SK-N-SH (cell line): Measurements from ENCODE around the gene SLCO3A1. TPM values are rescaled to one million over a fixed set of nuclear protein-coding genes. Genes with fewer than 3 reads are reported as not detected.

ENCODE experiments used
- CTCF ChIA-PET: fragments of 300-600, 350-600 bp; formaldehyde crosslinking; extraction: SDS; loops from one replicate; lab custom pipeline; 2021; lab: Yijun Ruan, JAX
- POLR2A ChIA-PET: fragments of 350-600 bp; sonication (Branson Sonifier 250); formaldehyde crosslinking; extraction: SDS; loops from one replicate; lab custom pipeline; 2020; ENCODE audit warnings: antibody characterized with exemption, inconsistent platforms; lab: Yijun Ruan, JAX
- DNase-seq: peaks from one replicate; pipeline ENCODE4 v3.0.0; 2012
- H2AFZ ChIP-seq: fragments of 200-600 bp; sonication (generic); 2 replicates; pipeline ENCODE4 v1.8.1; 2016; ENCODE audit warnings: antibody characterized with exemption, mild to moderate bottlenecking, low read depth
- H3F3A ChIP-seq: fragments of 200-600 bp; sonication (generic); replicated peaks from 2 replicates; pipeline ENCODE3; 2016; ENCODE audit warnings: antibody characterized with exemption, mild to moderate bottlenecking; ENCODE audit not compliant: insufficient read depth
- H3K27ac ChIP-seq, 2 experiments: fragments of 200-500 bp in 1 of 2; fragments of 200-600 bp in 1 of 2; sonication (Bioruptor generic) in 1 of 2; sonication (generic), shearing (Covaris generic) in 1 of 2; 2 replicates each; pipeline versions ENCODE4 v1.5.1 to v1.6.1; 2014 to 2016; ENCODE audit warnings: low read depth in 2 of 2, inconsistent platforms in 1 of 2, low read length in 1 of 2, mild to moderate bottlenecking in 1 of 2, mixed read lengths in 1 of 2
- H3K27me3 ChIP-seq: fragments of 200-600 bp; sonication (generic), shearing (Covaris generic); 2 replicates; pipeline ENCODE4 v1.6.1; 2016; ENCODE audit warnings: mixed run types; ENCODE audit not compliant: insufficient read depth
- H3K36me3 ChIP-seq, 2 experiments: fragments of 200-500 bp in 1 of 2; fragments of 200-600 bp in 1 of 2; sonication (Bioruptor generic) in 1 of 2; sonication (generic) in 1 of 2; replicated peaks in 1 of 2; 2 replicates each; pipeline versions ENCODE3 to v1.5.1; 2014 to 2016; ENCODE audit warnings: low read length in 1 of 2, mild to moderate bottlenecking in 1 of 2; ENCODE audit not compliant: insufficient read depth in 2 of 2, control insufficient read depth in 1 of 2
- H3K4me1 ChIP-seq, 2 experiments: fragments of 200-500 bp in 1 of 2; fragments of 200-600 bp in 1 of 2; sonication (Bioruptor generic) in 1 of 2; sonication (generic), shearing (Covaris generic) in 1 of 2; 2 replicates each; pipeline versions ENCODE4 v1.5.1 to v1.6.1; 2014 to 2016; ENCODE audit warnings: low read depth in 1 of 2, low read length in 1 of 2, mixed run types in 1 of 2; ENCODE audit not compliant: insufficient read depth in 2 of 2, control insufficient read depth in 1 of 2
- H3K4me2 ChIP-seq: fragments of 200-600 bp; sonication (generic), shearing (Covaris generic); 2 replicates; pipeline ENCODE4 v1.6.1; 2017; ENCODE audit warnings: mixed run types
- H3K4me3 ChIP-seq, 2 experiments: fragments of 200-500 bp in 1 of 2; fragments of 200-600 bp in 1 of 2; sonication (Bioruptor generic) in 1 of 2; sonication (generic), shearing (Covaris generic) in 1 of 2; 2 replicates each; pipeline versions ENCODE4 v1.5.1 to v1.8.1; 2014 to 2016; ENCODE audit warnings: low read depth in 2 of 2, inconsistent platforms in 1 of 2, low read length in 1 of 2, mild to moderate bottlenecking in 1 of 2, mixed read lengths in 1 of 2, moderate library complexity in 1 of 2
- H3K79me2 ChIP-seq: fragments of 200-600 bp; sonication (generic); 2 replicates; pipeline ENCODE4 v1.8.1; 2017; ENCODE audit warnings: mild to moderate bottlenecking; ENCODE audit not compliant: insufficient read depth
- H3K9ac ChIP-seq: fragments of 200-600 bp; sonication (generic); 2 replicates; pipeline ENCODE4 v1.6.1; 2017; ENCODE audit warnings: mixed run types
- H3K9me2 ChIP-seq: fragments of 200-600 bp; sonication (generic); 2 replicates; pipeline ENCODE4 v1.6.1; 2017; ENCODE audit warnings: mixed run types
- H3K9me3 ChIP-seq: fragments of 200-600 bp; sonication (generic); 2 replicates; pipeline ENCODE4 v1.6.1; 2017; ENCODE audit warnings: mixed run types, mild to moderate bottlenecking, moderate library complexity
- H4K20me1 ChIP-seq: fragments of 200-600 bp; sonication (generic); 2 replicates; pipeline ENCODE4 v1.6.1; 2017; ENCODE audit warnings: mild to moderate bottlenecking, mixed run types; ENCODE audit not compliant: insufficient read depth
- CHD2 ChIP-seq: fragments of 150-350 bp; IDR thresholded peaks from 2 replicates; pipeline ENCODE4 v1.6.1; 2018; ENCODE audit warnings: low read length; ENCODE audit not compliant: partially characterized antibody
- ELF1 ChIP-seq: IDR thresholded peaks from 2 replicates; pipeline ENCODE4 v1.4.0; 2012
- EP300 ChIP-seq, 2 experiments: IDR thresholded peaks; 2 replicates each; pipeline versions ENCODE4 v1.4.0 to v1.6.1; 2012; ENCODE audit warnings: borderline replicate concordance in 1 of 2, low read depth in 1 of 2, low read length in 1 of 2
- FOSL2 ChIP-seq: IDR thresholded peaks from 2 replicates; pipeline ENCODE4 v1.4.0; 2012; ENCODE audit warnings: low read depth, mild to moderate bottlenecking, moderate library complexity, borderline replicate concordance
- GABPA ChIP-seq: IDR thresholded peaks from 2 replicates; pipeline ENCODE4 v1.4.0; 2012; ENCODE audit warnings: low read depth, mild to moderate bottlenecking
- GATA2 ChIP-seq: sonication (generic); formaldehyde crosslinking; IDR thresholded peaks from 2 replicates; pipeline ENCODE4 v1.5.0; 2020; ENCODE audit warnings: mild to moderate bottlenecking, missing genetic modification reagents
- IRF3 ChIP-seq: fragments of 150-350 bp; IDR thresholded peaks from 2 replicates; pipeline ENCODE4 v1.6.1; 2016; ENCODE audit warnings: mild to moderate bottlenecking, low read depth, low read length
- JUND ChIP-seq: IDR thresholded peaks from 2 replicates; pipeline ENCODE4 v1.4.0; 2012
- MAX ChIP-seq: IDR thresholded peaks from 2 replicates; pipeline ENCODE4 v1.4.0; 2012; ENCODE audit warnings: low read depth
- MEF2A ChIP-seq: IDR thresholded peaks from 2 replicates; pipeline ENCODE4 v1.4.0; 2012; ENCODE audit warnings: low read depth, borderline replicate concordance
- NFIC ChIP-seq: IDR thresholded peaks from 2 replicates; pipeline ENCODE4 v1.4.0; 2012; ENCODE audit warnings: borderline replicate concordance
- PBX3 ChIP-seq: IDR thresholded peaks from 2 replicates; pipeline ENCODE4; 2012
- POLR2AphosphoS5 ChIP-seq: IDR thresholded peaks from 2 replicates; pipeline ENCODE4 v1.6.1; 2012; ENCODE audit warnings: low read depth, low read length
- RCOR1 ChIP-seq: fragments of 150-350 bp; IDR thresholded peaks from 2 replicates; pipeline ENCODE4 v1.6.1; 2017; ENCODE audit warnings: antibody characterized with exemption, low read length
- REST ChIP-seq: IDR thresholded peaks from 2 replicates; pipeline ENCODE4 v1.6.1; 2012; ENCODE audit warnings: mild to moderate bottlenecking, low read depth, low read length, moderate library complexity
- TAF1 ChIP-seq: IDR thresholded peaks from 2 replicates; pipeline ENCODE4 v1.6.1; 2012; ENCODE audit warnings: low read depth, mild to moderate bottlenecking, low read length, moderate library complexity, borderline replicate concordance
- TCF12 ChIP-seq: IDR thresholded peaks from 2 replicates; pipeline ENCODE4 v1.4.0; 2012
- WGBS: methylation state at CpG from one replicate; pipeline ENCODE4 v1.1.6; 2017; ENCODE audit warnings: low lambda C conversion rate; 5-methylcytosine and 5-hydroxymethylcytosine counted together
- polyA plus RNA-seq, 3 experiments: library from polyadenylated mRNA; depleted of rRNA; stranded (reverse); fragments of >200 nt; gene quantifications; 2 replicates each; pipeline ENCODE4 v1.2.3, GENCODE V29; 2012
- TF ChIP-seq, protein P1 (sequence below): fragments of 150-350 bp; IDR thresholded peaks from 2 replicates; pipeline ENCODE4 v1.6.1; 2017; ENCODE audit warnings: antibody characterized with exemption, low read length, low read depth, borderline replicate concordance

SLCO3A1 gene
- polyA plus RNA-seq, 1 of the 3 experiments (the other 2 are of a cell fraction), result 19.7 TPM

DNA sequence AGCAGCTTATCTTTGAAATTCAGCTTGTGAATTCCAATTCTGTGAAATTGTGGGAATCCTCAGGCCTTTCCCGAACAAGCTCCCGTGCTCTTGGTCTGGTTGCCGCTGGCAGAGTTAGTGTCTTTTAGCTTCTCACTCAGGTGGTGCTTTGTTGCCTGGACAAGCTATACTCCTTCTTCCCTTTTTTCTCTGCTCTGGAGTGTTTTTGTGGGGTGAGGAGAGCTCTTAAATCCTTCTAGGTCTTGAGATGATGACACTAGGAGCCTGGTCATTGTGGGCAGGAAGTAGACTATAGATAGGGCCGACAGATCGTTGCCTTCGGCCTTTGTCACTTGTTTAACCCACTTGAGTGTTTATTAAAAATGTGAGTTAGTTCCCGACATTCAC lies 93.8 kb downstream of the SLCO3A1 start:
- Histone ChIP-seq H4K20me1 (0 out of 2 replicates have a peak, but pooled peaks cover 5% of the 10 kb centered on the region), H3K27me3 (no peaks in the 10 kb centered on the region), H3K9ac (no peak overlapping the region), H3K36me3 (no peaks in the 10 kb centered on the region), H3K4me1 (peaks cover 13 to 17% of the 10 kb centered on the region in 2 experiments), H3K4me3 (no peak overlapping the region), H3F3A (peaks cover 5% of the 10 kb centered on the region), H3K79me2 (peaks cover 35% of the 10 kb centered on the region), H3K9me2 (no peaks in the 10 kb centered on the region), H3K4me2 (no peak overlapping the region), H3K27ac (no peak overlapping the region), H3K9me3 (no peaks in the 10 kb centered on the region), H2AFZ (no peak overlapping the region)
- WGBS, result 88% methylated on average over 7 of the region's 7 CpGs
- ChIA-PET POLR2A (no interaction called here), CTCF (interaction anchor here (1.0 to 1.4 kb wide), 2 partner anchors 14 to 98 kb away, joined by 3 to 4 read pairs; no protein-coding TSS in a partner anchor)
- TF ChIP-seq ELF1, result no peak
- no peak for TF ChIP-seq FOSL2
- no peak for TF ChIP-seq POLR2AphosphoS5
- TF ChIP-seq GATA2 (CRISPR knock-in tag), result no peak
- DNase-seq, result no peak

- peaks cover 31% of the 10 kb centered on the region for H3K79me2 ChIP-seq
- TF ChIP-seq GATA2 (CRISPR knock-in tag) (no peak), JUND (peak; percentile 26; the same call in 1 of the 2 replicates), CHD2 (no peak), MAX (0 out of 2 replicates have a peak, but pooled peaks have one; percentile 48), NFIC (no peak), EP300 (IDR thresholded peaks at IDR 0.05; ENCODE audit: borderline replicate concordance in 1 of 2, low read depth in 1 of 2, low read length in 1 of 2) (no peak), FOSL2 (peak; percentile 46; the same call in 1 of the 2 replicates), TCF12 (peak; percentile 57), MEF2A (no peak), GABPA (no peak), IRF3 (no peak), TAF1 (no peak), REST (no peak), RCOR1 (no peak), PBX3 (0 out of 2 replicates have a peak, but pooled peaks have one; percentile 28)
- TF ChIP-seq, protein P1, sequence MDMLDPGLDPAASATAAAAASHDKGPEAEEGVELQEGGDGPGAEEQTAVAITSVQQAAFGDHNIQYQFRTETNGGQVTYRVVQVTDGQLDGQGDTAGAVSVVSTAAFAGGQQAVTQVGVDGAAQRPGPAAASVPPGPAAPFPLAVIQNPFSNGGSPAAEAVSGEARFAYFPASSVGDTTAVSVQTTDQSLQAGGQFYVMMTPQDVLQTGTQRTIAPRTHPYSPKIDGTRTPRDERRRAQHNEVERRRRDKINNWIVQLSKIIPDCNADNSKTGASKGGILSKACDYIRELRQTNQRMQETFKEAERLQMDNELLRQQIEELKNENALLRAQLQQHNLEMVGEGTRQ, result no peak
- H3K4me2 ChIP-seq, result peak overlapping the region; percentile 72
- ChIA-PET CTCF (interaction anchor here (0.8 to 1.4 kb wide), 4 partner anchors 8 to 99 kb away, joined by 3 to 4 read pairs (median 3); no protein-coding TSS in a partner anchor), POLR2A (no interaction called here)
- 0 out of 4 replicates have a peak overlapping the region, but pooled peaks of 1 of the 2 experiments have one; percentile 21 for H3K4me3 ChIP-seq
- H3K27me3 ChIP-seq, result no peaks in the 10 kb centered on the region
- no peaks in the 10 kb centered on the region for H3K9me3 ChIP-seq
- peaks cover 10 to 17% of the 10 kb centered on the region in 2 experiments for H3K4me1 ChIP-seq
- DNase-seq, result no peak
- H3K9ac ChIP-seq, result no peak overlapping the region
- peak overlapping the region in 1 of 2 experiments; percentile 30; a peak in 2 of 4 replicates for H3K27ac ChIP-seq
- H4K20me1 ChIP-seq, result 0 out of 2 replicates have a peak, but pooled peaks cover 5% of the 10 kb centered on the region
- WGBS, result 58% methylated on average over 18 of the region's 19 CpGs
- no peaks in the 10 kb centered on the region for H3K9me2 ChIP-seq
- H3F3A ChIP-seq, result peaks cover 5% of the 10 kb centered on the region
- no peak overlapping the region for H2AFZ ChIP-seq
- H3K36me3 ChIP-seq, result no peaks in the 10 kb centered on the region
Measured at GRCh38 chr15:91947683-91948608, 94.4 kb downstream of the SLCO3A1 start.
